Activated CD8-positive, alpha-beta memory T cell treated with anti-CD3 and anti-CD28 coated beads, Interleukin-2, amount 50 U/mL, for 24 hours (primary cell): Measurements from ENCODE around the gene SRSF4.
"Not testable (repeated sequence)": the region's sequence is repeated elsewhere in the genome, so short reads cannot be mapped to it uniquely, and the experiment has no call there.

Experiments
- DNase-seq: peaks from one replicate; pipeline ENCODE4 v3.0.0-alpha.2; 2020; ENCODE audit errors: extremely low read depth

Gene SRSF4

GRCh38 chr1:29124366-29125236 lies 57.1 kb downstream of the SRSF4 start:
- no peak for DNase-seq

GRCh38 chr1:29123887-29124365 lies 57.8 kb downstream of the SRSF4 start, which contains the start of gene TMEM200B:
TMEM200B (minus strand) TSS chr1:29123903; CDS start chr1:29121828, 2,075 bp downstream.
- DNase-seq: no peak

GRCh38 chr1:29123053-29123886 lies 58.4 kb downstream of the SRSF4 start:
- DNase-seq: no peak

- DNase-seq: no peak
These were observed 59.0 kb downstream of the SRSF4 start for GRCh38 chr1:29122682-29123052.

- no peak for DNase-seq
These were observed 59.6 kb downstream of the SRSF4 start for GRCh38 chr1:29121936-29122681.

GRCh38 chr1:29121516-29121935 lies 60.2 kb downstream of the SRSF4 start:
- DNase-seq: no peak

GRCh38 chr1:29120947-29121485 lies 60.7 kb downstream of the SRSF4 start:
- no peak for DNase-seq

- DNase-seq: no peak
These were observed 61.3 kb downstream of the SRSF4 start for GRCh38 chr1:29120367-29120766.

GRCh38 chr1:29119121-29119929 lies 62.4 kb downstream of the SRSF4 start:
- no peak for DNase-seq

- DNase-seq: no peak
These were observed 64.3 kb downstream of the SRSF4 start for GRCh38 chr1:29117381-29117780.

- DNase-seq: no peak
These were observed 67.0 kb downstream of the SRSF4 start for GRCh38 chr1:29114654-29115053.

GRCh38 chr1:29113413-29114117 lies 68.1 kb downstream of the SRSF4 start:
- no peak for DNase-seq

- no peak for DNase-seq
These were observed 68.8 kb downstream of the SRSF4 start for GRCh38 chr1:29112705-29113412.

GRCh38 chr1:29108041-29108440 lies 73.7 kb downstream of the SRSF4 start:
- DNase-seq: not testable (repeated sequence)

- no peak for DNase-seq
These were observed 75.9 kb downstream of the SRSF4 start for GRCh38 chr1:29105822-29106221.

GRCh38 chr1:29100487-29100886 lies 81.2 kb downstream of the SRSF4 start:
- DNase-seq: no peak

GRCh38 chr1:29099286-29099685 lies 82.4 kb downstream of the SRSF4 start:
- no peak for DNase-seq
